NCI-H2196 (cell line): ENCODE measurements around the gene CACNA2D1.
"Not testable (repeated sequence)": the region's sequence is repeated elsewhere in the genome, so short reads cannot be mapped to it uniquely, and the experiment has no call there.

Experiments
- DNase-seq: peaks from one replicate; lab custom pipeline; 2025; ENCODE audit not compliant: unreplicated experiment; lab: John Stamatoyannopoulos, UW

Gene CACNA2D1

DNA sequence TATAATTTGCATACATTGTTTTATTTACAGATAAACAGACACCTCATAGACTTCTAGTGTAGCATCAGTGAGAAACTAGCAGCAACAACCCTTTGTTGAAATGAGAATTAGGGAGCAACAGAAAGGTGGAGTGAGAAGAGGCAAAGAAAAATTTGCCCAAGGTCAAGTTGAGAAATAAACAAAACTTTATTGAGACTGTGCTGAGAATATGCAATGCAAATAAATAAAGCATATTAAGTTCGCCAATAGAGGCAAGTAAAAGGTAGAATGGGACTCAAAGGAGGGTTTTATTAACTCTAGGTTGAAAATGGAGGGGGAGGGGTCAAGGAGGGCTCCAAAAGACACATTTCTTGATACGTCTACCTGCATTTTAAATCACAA, 49.7 kb downstream of the CACNA2D1 start:
- no peak for DNase-seq

GRCh38 chr7:82393076-82393839, 50.3 kb downstream of the CACNA2D1 start:
- no peak for DNase-seq

GRCh38 chr7:82390936-82391335, 52.6 kb downstream of the CACNA2D1 start:
- DNase-seq, result no peak

- no peak for DNase-seq
Measured at GRCh38 chr7:82389876-82390275, 53.7 kb downstream of the CACNA2D1 start.

DNA sequence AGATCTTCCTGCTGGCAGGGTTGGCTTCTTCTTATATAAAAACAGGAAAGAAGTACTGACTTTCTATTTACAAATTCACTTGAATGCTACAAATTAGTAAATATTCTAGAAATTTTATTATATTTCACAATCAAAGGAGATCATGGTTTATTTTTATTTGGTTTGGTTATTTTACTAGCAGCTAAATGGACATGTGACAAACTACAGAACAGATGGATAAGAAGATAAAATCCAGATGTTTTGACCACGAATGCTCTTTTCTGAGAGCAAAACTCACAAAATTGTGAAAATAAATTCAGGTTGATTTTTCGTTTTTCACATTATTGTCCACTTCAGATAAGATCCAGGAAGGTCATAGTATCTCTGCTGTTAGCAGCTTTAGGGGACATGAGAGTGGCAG, 55.4 kb downstream of the CACNA2D1 start:
- DNase-seq, result no peak

DNA sequence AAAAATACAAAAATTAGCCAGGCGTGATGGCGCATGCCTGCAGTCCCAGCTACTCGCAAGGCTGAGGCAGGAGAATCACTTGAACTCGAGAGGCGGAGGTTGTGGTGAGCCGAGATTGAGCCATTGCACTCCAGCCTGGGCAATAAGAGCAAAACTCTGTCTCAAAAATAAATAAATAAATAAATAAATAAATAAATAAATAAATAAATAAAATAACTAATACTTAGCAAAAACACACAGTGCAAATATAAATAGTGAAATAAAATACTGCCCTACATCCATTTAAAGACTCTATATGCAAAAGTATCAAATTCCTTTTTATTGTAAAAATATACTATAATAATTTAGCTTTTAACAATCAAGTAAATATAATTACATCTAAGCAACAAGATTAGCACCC, 57.0 kb downstream of the CACNA2D1 start:
- not testable (repeated sequence) for DNase-seq

GRCh38 chr7:82384779-82385178, 58.8 kb downstream of the CACNA2D1 start:
- no peak for DNase-seq

- no peak for DNase-seq
Measured at GRCh38 chr7:82384051-82384464, 59.5 kb downstream of the CACNA2D1 start.

DNA sequence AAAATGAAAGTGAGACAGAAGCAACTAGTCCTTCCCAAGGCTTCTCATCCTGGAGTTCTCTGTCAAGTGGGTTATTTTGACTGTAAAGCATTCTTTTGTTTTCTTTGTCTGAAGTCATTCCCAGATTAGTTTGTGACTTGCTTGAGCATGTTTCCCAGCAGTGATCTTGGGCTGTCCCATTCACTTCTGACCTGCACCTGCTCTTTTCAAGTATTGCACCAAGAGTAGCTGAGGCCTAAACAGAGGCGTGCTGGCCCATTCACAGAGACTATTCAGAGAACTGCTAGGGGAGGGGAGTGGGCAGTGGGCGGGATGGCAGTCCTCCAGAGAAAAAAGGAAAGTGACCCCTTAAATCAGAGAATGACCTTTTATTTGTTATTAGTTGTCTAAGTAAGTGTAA, 61.3 kb downstream of the CACNA2D1 start:
- DNase-seq, result no peak

DNA sequence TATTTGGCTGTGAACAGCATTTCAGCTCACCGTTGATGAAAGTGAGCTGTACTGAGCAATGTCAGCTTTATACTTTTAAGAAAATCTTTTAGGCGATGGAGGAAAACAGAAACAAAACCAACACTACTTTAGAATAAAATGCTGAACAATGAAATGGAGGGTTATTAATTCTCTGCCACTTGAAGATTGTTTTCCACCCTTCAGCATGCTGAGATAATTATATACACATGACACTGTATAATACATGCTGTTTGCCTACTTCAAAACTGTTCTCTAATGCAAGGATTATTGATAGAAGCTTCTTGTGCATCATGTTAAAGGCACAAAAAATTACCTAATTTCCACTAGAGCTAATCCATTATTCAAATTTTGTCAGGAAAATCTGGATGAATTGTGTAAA, 66.8 kb downstream of the CACNA2D1 start:
- no peak for DNase-seq

- no peak for DNase-seq
Measured at GRCh38 chr7:82375713-82376112, 67.9 kb downstream of the CACNA2D1 start.

- no peak for DNase-seq
Measured at GRCh38 chr7:82375129-82375528, 68.4 kb downstream of the CACNA2D1 start.

DNA sequence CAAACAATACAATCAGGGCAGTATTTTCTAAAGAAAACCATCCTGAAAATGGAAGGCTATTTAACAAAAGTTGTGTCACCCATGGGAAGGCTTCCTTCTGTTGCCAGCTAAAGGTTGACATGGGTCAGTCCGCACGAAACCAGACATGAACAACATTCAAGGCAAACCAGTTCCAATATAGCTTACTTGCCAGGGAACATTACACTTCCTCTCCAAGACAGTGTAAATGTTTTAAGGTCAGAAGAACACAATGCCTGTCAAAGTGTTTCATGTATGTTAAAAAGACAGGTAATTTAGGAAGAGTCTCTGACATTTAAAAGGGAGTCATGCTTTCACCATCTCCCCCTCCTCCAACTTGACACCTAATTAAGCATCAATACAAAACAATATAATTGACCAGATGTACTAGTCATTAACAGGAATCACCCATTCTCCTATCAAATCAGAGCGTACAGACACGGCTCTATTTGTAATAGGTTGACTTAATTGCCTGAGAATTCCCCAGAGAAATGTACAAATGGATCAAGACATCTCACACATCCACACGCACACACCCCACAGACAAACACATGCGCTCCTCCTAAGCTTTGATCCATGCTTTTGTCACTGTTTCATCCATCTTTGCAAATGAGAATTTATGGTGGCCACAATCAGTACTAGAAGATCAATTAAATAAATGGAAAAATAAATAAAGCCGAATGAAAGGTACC, 69.5 kb downstream of the CACNA2D1 start:
- no peak for DNase-seq

DNA sequence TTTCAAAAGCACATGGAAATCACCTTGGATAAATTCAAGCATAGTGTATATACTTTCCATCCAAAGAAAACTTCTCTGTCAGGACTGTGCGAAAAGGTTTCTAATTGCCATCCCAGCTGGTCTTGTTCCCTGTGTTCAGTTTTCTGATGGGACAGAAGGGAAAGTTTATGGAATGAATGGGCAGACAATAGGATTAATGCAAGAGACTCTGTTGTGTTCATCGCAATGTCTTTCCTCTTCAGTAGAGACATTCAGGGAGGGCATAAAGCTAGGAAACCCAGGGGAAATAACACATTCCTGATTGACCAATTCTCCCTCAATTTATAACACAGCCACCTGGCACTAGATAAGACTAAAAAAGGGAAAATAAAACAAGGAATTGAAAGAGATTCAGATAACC, 78.9 kb downstream of the CACNA2D1 start:
- no peak for DNase-seq

GRCh38 chr7:82364048-82364447, 79.5 kb downstream of the CACNA2D1 start:
- DNase-seq, result no peak

DNA sequence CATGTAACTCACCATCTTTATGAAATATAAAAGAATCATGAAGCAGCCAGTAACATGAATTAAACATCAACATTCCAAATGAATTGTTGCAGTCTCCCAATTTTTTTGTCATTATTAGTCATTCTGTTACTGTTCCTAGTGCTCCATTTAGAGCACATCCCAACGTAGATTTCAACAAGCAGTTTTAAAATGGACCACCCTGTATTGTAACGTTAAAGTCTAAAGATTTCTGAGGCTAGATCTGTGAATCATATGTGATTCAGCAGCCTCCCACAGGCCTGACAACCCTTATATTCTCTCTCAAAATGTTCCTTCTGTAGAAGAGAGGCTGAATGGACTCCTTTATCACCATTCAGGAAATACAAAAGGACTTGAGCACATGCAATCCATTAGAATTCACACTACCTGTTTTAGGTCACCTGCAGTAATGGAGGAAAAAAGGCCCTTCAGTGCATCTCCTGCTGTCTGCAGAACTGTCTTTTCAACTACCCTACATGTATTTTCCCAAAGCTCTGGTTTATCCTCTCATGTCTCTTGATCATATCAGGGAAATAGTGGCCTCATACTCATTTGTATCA, 81.4 kb downstream of the CACNA2D1 start:
- no peak for DNase-seq

GRCh38 chr7:82360591-82361368, 82.8 kb downstream of the CACNA2D1 start:
- DNase-seq, result no peak

DNA sequence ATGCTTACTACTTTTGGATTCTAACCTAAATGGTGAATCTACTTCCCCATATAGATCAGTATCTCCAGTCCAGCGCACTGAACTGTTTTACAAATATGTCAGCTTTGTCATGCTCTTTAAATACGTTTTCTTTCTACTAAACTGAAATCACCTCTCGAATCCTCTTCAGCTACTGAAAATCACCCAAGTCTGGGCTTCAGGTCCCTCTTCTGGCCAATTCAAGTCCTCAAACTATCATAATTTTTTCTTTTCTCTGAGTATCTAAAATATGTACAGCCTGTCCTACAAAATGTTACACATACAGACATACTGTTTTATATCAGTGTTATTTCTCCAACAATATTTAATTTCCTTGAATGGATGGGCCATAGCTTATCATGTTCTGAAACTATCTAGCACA, 84.2 kb downstream of the CACNA2D1 start:
- no peak for DNase-seq

DNA sequence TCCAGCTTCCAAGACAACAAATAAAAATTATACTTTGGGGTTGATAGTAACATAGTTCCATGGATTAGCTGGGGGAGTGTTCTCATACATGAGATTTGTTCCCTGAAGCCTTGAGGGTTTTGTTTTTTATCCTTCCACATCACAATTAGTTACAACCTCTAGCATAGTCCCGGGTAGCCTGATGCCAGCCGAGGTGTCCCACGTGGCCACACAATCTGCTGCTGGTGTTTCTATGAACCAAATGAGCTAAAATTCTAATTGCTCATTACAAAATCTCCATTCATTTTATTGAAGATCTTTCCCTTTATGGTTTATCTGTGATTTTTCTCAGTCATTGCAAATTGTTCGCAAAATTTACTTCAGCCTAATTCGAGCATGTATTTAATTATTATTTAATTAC, 84.7 kb downstream of the CACNA2D1 start:
- DNase-seq, result no peak

GRCh38 chr7:82358009-82358578, 85.5 kb downstream of the CACNA2D1 start:
- no peak for DNase-seq

- no peak for DNase-seq
Measured at GRCh38 chr7:82348251-82348650, 95.3 kb downstream of the CACNA2D1 start.
